ENCODE measurements around the gene HOXD4. TPM values are rescaled to one million over a fixed set of nuclear protein-coding genes. Genes with fewer than 3 reads are reported as not detected.

The HOXD4 gene
- polyA plus RNA-seq, 10 donors: 3.8 to 11.3 (median 7.3) TPM

DNA sequence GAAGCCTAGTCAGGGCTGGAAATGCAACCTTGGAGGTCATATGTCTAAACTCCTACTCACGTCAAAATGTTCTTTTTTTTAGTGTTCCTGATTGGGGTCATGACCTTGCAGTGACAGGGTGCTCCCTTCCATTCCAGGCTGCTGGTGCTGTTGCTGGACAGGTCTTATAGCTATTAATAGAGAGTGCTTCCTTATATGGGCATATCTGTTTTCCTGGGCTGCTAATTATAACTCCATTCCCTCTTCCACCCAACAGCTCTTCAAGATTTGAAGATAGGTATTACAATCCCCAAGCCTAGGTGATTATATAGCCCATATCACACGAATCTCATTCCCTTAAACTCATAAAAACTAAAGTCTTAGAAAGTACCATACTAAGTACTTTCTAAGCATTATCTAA, 18.4 kb downstream of the HOXD4 start:
- no peak for DNase-seq

DNA sequence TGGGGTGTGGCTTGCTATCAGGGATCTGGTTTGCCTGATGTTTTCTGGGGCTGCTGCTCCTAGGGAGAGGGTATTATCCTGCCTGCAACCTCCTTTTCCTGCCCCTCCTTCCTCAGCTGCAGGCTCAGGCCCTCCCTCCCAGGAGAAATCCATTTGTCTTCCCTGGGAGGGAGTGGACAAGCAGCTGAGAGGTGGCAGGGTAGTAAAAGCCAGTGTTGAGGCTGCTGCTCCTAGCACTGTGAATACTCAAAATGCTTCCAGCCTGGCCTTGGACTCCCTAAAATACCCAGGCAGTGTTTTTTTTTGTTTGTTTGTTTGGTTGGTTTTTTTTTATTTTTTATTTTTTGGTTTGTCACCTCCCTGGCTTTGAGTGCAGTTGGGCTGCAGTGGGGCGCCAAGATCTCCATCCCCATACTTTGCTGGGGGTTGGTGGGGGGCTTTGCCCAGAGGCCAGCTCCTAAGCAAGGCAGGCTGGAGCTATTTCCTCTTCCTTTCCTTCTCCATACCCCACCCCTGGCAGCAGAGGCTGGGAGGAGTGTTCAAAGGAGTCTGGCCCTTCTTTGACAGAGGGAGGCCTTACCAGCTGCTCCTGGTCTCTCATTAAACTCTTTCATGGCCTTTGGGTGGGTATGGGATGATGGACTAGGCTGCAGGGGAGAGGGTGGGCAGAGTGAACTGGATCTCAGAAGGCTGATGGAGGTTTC, 19.4 kb downstream of the HOXD4 start:
- DNase-seq: no peak

DNA sequence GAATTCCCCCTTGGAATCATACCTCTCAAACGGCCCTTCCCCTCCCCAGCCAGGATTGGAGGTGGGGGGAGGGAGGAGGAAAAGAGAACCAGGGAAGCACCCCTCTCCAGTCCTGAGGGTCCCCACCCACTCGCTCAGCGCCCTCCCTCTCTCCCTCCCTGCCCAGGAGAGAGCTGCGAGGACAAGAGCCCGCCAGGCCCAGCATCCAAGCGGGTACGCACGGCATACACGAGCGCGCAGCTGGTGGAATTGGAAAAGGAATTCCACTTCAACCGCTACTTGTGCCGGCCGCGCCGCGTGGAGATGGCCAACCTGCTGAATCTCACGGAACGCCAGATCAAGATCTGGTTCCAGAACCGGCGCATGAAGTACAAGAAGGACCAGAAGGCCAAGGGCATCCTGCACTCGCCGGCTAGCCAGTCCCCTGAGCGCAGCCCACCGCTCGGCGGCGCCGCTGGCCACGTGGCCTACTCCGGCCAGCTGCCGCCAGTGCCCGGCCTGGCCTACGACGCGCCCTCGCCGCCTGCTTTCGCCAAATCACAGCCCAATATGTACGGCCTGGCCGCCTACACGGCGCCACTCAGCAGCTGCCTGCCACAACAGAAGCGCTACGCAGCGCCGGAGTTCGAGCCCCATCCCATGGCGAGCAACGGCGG, 20.1 kb downstream of the HOXD4 start:
- peak in 2 of 3 donors; percentile 54 to 68 for DNase-seq

DNA sequence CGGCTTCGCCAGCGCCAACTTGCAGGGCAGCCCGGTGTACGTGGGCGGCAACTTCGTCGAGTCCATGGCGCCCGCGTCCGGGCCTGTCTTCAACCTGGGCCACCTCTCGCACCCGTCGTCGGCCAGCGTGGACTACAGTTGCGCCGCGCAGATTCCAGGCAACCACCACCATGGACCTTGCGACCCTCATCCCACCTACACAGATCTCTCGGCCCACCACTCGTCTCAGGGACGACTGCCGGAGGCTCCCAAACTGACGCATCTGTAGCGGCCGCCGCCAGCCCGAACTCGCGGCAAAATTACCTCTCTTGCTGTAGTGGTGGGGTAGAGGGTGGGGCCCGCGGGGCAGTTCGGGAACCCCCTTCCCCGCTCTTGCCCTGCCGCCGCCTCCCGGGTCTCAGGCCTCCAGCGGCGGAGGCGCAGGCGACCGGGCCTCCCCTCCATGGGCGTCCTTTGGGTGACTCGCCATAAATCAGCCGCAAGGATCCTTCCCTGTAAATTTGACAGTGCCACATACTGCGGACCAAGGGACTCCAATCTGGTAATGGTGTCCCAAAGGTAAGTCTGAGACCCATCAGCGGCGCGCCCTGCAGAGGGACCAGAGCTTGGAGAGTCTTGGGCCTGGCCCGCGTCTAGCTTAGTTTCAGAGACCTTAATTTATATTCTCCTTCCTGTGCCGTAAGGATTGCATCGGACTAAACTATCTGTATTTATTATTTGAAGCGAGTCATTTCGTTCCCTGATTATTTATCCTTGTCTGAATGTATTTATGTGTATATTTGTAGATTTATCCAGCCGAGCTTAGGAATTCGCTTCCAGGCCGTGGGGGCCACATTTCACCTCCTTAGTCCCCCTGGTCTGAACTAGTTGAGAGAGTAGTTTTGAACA, 20.9 kb downstream of the HOXD4 start:
- no peak for DNase-seq

DNA sequence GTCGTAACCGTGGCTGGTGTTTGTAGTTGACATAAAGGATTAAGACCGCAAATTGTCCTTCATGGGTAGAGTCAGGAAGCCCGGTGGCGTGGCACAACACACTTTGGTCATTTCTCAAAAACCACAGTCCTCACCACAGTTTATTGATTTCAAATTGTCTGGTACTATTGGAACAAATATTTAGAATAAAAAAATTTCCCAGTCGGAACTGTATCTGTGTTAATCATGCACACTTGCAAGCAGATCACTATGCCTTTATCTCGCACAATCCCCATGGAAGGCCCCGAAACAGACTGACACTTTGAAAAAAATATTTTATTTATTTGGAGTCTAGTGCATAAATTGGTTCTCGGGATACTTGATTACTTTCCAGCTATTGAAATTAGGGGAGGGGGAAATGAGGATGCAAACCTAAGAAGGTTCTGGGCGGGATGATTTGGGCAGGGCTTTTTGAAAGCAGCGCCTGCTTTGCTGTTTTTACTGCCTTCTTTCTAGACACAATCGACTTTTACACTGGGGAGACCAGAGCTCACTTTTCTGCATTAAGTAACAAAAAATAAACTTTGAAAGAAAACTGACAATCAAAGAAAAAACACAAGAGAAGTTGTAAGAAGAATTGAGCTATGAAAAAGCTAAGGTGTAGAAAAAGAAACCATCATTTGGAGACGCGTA, 21.7 kb downstream of the HOXD4 start:
- no peak for DNase-seq

DNA sequence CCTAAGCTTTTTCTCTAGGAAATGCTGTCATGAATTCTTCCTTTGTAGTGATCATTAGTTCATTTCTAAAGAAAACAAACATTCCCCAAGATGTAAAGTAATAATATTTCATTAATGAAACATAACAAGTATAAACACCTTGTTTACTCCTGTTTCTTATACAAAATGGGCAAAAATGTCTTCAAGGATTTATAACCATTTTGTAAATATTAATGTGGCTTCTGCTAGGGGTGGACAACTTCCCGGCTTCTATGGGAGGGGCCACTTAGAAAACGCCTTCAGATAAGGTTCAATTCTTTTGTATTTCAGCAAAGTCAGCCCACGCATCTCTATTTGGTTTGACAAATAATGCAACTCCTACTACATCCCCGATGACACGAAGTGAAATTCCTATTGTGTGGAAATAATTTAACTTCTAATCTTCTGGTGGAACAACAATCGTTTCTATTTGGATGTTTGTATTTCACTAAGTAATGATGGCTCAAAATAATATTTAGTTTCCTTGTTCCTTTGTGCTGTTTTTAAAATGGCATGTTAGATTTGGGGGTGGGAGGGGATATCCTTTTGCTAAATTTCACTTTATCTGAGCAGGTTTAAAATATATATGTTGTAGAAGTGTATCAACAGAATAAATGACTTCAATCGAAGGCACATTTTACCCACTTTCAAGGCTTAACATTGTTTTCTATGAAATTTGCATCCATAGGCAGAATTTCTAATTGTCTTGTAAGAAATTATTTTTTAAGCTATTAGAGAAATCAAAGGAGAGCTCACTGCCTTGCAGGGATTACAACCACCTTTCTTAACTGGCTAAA, 22.4 kb downstream of the HOXD4 start:
- DNase-seq: no peak

DNA sequence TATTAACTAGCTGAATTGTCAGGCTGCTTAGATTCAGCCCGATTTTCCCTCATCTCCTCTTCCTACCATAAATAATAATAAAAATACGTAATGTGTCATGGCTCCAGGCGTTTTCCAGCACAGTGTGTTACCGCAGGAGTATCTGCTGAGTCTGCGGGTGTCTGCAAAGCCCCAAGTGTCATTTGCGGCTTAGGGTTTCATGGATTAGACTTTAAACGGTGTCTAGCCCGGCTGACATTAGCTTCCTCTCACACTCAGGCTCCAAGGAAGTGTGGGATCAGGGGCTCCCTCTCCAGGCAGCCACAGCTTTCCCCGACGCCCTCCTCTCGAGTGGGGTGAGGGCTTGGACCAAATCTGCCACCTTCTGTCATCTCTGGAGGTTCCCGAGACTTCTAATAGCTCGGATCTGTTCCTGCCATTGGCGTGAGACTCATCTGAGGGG, 23.1 kb downstream of the HOXD4 start:
- DNase-seq: peak in 2 of 3 donors; percentile 39 to 59

DNA sequence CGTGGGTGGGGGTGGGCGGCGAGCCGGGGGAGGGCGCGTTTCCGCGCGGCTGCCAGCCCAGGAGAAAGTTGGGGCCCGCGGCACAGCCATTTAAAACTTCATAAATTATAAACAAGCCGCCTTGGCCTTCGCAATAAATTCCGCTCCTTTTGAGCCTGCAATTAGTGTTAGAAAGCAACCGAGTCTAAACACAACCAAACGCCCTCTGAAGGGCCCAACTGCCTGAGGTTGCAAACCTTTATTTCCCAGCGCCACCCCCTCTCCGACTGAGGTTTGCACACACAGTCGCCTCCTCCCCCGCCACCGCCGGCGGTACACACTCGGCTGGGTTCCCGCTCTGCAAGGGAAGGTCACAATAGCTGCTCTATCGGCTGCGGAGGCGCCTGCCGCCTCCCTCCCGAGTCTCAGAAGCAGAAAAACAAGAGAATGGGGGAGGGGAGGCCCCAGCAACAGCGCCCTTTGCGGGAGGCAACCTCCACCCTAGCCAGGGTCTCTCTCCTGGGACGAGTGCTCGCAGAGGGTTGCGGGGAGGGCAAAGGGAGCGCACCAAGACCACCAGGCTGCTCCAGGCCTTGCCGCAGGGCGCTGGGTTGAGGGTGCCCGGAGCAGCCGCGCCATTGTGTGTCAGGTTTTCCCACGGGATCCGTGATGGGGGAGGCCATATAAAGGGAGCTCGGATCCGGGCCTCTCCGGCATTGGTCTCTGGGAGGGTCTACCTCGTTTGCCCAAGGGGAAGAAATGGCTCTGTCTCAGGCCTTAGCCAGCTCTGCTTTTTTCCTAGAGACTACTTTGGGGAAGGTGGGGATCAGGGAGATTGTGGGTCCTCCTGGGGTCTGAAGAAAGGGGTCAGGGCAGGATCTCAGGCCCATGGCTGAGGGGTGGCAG, 23.7 kb downstream of the HOXD4 start:
- peak in 2 of 3 donors; percentile 34 to 65 for DNase-seq

DNA sequence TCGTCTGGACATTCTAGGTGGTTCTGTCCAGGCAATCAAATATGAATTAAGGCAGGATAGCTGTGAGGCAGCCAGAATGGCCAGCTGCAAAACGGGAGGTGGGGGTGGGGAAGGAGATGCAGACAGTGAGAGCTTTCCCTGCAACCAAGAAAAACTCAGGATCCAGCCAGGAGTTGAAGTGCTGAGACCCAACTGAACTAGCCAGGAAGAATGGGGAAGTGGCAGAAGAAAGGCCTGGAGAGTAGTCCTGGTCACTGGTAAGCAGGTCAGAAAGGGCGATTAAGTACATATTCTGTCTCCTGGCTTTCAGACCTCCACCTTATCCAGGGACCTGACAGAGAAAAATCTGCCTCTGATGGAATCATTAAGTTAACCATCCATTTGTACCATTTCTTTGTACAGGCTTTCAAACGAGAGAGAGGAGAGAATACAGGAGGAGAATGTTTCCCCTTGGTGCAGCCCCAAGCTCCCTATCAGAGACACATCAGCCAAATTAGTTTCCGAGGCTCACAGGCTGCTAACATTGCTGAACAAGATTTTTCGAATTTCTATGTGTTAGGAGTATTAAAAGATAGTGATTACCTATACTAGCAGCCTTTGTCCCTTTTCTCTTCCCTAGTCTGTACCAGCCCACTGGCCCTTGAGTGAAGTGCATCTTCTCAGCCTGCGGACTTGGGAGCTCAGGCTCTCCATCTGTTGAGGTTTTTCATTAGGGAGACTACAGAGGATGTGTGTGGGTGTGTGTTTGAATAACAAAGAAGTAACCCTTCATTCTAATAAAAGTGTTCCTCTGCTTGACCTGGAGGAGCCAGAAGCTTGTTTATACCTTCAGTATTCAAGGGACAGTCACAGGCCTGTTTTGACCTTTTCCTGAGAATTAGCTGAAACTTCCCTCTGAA, 24.6 kb downstream of the HOXD4 start:
- peak in 2 of 3 donors; percentile 57 to 70 for DNase-seq

DNA sequence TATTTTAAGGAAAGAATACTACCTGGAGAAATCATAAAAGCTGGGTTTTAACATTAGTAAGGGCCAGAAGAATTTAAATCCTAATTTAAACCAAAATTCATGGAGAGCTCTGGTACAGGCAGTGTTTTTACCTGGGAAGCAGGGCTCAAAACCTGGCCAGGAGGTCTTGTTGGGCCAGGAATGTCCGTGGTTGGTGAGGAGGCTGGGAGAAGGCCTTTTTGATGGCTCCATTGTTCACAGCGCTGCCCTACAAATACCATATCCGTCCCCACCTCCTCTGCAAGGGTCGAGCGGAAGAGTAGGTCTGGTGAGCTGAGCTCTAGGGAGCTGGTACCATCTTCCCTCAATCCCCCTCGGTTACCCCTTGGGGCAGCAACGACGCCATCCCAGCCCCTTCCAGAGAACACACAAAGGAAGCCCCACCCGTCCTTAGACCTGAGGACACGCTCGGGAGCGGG, 26.3 kb downstream of the HOXD4 start:
- no peak for DNase-seq

DNA sequence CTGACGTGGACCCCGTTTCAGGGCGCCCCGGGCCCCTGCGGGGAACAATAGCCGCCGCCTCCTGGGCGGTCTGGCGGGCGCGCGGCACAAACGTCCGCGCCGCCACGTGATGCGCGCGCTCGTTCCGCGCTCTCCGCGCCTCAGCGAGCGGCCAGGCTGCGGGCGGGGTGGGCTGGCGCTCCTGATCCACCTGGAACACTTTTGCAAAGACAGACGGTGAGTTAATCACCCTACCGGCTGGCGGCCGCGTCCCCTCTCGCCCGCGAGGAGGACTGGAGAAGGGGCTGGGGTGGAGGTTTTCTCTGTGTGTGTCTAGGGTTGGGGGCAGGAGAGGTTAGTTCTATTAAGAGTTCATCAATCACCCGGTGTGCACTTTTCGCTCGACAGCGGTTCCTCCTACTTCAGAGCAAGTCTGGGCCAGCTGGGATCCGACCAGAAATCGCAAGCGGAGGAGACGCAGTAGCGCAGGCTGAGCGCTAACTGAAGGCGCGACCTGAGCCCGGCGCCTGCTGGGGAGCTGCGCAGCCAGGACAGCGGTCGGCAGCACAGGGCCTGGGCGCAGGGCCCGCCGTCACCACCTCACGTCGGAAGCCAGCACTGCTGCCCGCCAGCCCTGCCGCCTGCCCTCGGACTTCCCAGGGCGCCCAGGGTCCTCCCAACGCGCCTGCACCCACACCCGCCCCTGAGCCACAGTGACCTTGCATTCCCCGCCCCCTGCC, 26.8 kb downstream of the HOXD4 start:
- DNase-seq: peak in 1 of 3 donors; percentile 79

DNA sequence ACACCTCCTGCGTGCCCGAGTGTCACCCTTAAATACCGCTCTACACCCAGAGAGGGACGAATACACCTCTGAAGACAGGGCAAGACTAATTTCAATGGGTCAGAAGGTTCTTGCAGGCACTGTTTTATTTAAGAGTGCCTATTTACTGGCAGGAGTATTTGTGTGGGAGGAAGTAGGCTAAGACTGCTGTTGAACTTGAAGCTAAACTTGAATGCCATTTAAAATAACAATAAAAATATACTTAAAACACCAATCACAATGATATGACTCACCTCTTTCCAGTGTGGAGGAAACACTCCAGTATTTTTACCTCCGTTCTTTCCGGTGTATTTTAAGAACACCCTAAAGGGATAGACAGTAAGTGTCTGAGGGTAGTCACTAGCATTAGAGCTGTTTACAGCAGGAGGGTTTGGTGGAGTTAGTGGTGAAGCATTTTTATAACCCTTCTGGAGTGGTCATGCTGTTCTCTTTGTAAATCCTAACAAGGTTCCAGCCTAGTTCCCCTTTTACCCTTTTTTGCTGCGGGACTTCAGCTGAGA, 27.5 kb downstream of the HOXD4 start:
- DNase-seq: no peak

DNA sequence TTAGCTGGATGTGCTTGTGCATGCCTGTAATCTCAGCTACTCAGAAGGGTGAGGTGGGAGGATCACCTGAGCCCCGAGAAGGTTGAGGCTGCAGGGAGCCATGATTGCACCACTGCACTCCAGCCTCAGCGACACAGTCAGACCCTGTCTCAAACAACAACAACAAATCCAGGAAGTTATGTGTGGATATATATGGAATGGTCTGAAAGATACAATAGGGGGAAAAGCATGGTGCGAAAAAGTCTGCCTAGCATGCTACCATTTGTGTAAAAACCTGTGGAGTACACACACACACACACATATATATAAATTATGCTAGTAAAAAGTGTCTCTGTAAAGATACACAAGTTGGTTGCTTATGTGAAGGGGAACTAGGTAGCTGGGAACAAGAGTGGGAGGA, 30.2 kb downstream of the HOXD4 start:
- no peak for DNase-seq

DNA sequence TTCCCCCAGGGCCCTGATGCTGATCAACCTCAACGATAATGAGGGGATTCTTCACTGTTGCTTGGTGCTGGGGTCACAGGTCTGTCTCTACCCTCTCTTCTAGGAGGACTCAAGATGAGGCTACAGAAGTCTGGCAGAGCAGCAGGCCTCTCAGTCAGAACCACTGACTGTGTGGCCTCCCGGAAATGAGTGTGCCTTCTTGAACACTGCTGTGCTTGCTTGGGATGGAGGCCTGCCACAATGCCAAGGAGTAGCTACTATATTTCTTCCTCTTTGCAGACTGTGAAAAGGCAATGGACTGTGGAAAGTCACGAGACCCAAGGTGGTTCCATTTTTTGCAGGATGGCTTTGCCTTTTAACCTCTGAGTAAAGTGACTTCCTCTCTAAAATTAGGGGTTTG, 31.3 kb downstream of the HOXD4 start:
- DNase-seq: no peak

DNA sequence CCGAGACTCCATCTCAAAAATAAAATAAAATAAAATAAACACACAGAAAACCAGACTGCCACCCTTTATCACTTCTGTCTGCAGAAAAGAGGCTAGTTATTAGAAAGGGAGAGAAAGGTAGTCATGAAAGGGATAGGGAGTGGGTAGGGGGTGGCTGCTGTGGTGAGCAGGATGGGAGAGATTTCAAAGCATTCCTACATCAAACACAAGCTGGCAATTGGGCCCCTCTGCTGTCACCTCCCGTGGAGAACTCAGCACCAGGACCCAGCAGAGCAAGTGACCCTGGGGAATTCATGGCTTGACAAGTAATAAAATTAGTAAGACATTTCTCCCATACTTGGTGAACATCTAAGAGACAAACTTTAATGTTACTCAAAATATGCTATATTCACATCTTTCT, 33.4 kb downstream of the HOXD4 start:
- no peak for DNase-seq

DNA sequence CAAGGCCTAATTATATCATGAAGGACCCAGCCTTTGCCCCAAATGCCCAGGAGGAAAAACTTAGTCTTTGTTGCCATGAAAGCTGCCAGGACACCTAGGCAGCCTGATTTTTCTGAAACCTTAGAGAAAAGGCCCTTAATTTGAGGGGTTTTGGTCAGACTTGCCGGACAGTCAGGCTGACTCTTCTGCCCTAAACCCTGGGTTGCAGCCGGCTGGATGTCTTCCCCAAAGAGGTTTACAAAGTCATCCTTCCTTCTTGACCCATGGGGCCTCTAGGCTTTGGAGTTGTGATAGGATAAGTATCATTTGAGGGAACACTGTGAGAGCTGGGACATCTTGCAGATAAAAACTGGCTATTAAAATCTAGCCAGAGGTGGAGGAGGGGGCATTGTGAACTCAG, 34.7 kb downstream of the HOXD4 start:
- no peak for DNase-seq

DNA sequence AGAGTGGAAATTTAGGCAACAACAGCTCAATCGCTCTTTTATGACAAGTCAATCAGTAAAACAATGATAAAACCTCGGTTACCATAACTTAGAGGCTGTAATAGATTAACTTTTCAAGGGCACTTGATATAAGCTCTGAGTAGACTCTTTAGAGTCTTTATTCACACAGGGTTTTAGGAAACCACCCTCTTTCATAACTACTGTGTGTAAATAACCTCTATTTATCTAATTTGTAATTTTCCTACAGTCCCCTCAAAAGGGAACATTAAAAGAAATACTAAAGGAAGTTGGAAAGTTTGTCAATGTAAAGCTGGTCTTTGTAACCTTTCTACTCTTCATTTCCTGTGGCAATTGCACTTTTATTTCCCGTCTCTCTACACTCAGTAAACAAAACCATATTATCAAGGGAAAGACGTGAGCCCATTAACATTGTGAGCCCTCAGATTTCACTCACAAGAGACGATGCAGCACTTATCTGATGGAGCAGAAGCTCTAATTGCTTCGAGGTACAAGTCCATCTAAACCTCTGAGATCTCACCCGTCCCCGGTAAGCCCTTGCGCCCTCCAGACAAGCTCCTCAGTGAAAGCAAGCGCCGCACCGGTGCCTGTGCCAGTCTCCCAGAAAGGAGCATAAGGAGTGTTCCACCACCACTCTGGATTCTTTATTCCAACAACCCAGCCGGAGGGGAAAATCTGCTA, 36.0 kb downstream of the HOXD4 start:
- DNase-seq: no peak

Data from muscle of back (tissue), 11 donors.